HepG2 (cell line): ENCODE data around the gene IFNG. TPM values are rescaled to one million over a fixed set of nuclear protein-coding genes. Genes with fewer than 3 reads are reported as not detected.
A peak's percentile ranks its signal among the peaks of the same experiment; 100 is the strongest.

ENCODE experiments used
- ATAC-seq: fragments of 200-7000 bp; cut with Tn5 transposase; 3 replicates; pipeline ENCODE4 v1.9.1; 2020; ENCODE audit warnings: mild to moderate bottlenecking, moderate library complexity
- BruUV-seq: library from RNA; stranded (reverse); fragments of 400-500 nt; replicated peaks from 2 replicates; lab custom pipeline; 2021; lab: Mats Ljungman, UMichigan
- CTCF ChIA-PET: fragments of 300-600 bp; formaldehyde crosslinking; extraction: SDS; loops from one replicate; lab custom pipeline; 2021; ENCODE audit warnings: low total read pairs, inconsistent platforms, low intra/inter-chr PET ratio; lab: Yijun Ruan, JAX
- POLR2A ChIA-PET: fragments of 350-600 bp; sonication (Branson Sonifier 250); formaldehyde crosslinking; loops from one replicate; lab custom pipeline; 2020; ENCODE audit warnings: antibody characterized with exemption, inconsistent platforms; lab: Yijun Ruan, JAX
- DNase-seq: peaks from one replicate; pipeline ENCODE4 v3.0.0-alpha.2; 2015; ENCODE audit warnings: low spot score
- FAIRE-seq: peaks from 3 replicates; lab custom pipeline; 2011; peaks lifted over from hg19 to GRCh38; lab: Jason Lieb, UNC
- H2AFZ ChIP-seq: one replicate; pipeline ENCODE4 v1.6.1; 2011; ENCODE audit warnings: low read length, inconsistent platforms
- H3K27ac ChIP-seq: fragments of 300-600 bp; 3 replicates; pipeline ENCODE4 v1.8.0; 2011; ENCODE audit warnings: mixed run types, mild to moderate bottlenecking, mixed read lengths, low read length, inconsistent platforms; ENCODE audit not compliant: insufficient read depth; ENCODE audit errors: extremely low read length
- H3K27me3 ChIP-seq, 2 experiments: fragments of 200-600 bp in 1 of 2; 2 replicates in 1 of 2; 3 replicates in 1 of 2; pipeline versions ENCODE4 v1.6.0 to v1.8.0; 2011; ENCODE audit warnings: low read length in 2 of 2, mild to moderate bottlenecking in 2 of 2, moderate library complexity in 2 of 2, inconsistent platforms in 1 of 2; ENCODE audit not compliant: insufficient read depth in 2 of 2, control insufficient read depth in 1 of 2
- H3K36me3 ChIP-seq, 2 experiments: fragments of 200-600 bp in 1 of 2; replicated peaks in 1 of 2; 2 replicates in 1 of 2; 3 replicates in 1 of 2; pipeline versions ENCODE4 v1.5.1 to v1.8.0; 2011; ENCODE audit warnings: low read length in 2 of 2, inconsistent platforms in 1 of 2; ENCODE audit not compliant: insufficient read depth in 2 of 2, control insufficient read depth in 1 of 2
- H3K4me1 ChIP-seq: 2 replicates; pipeline ENCODE4 v1.5.1; 2012; ENCODE audit warnings: low read length, inconsistent platforms; ENCODE audit not compliant: insufficient read depth
- H3K4me2 ChIP-seq: 2 replicates; pipeline ENCODE4 v1.6.0; 2011; ENCODE audit warnings: low read depth, low read length, inconsistent platforms
- H3K4me3 ChIP-seq, 3 experiments: fragments of 200-600 bp in 1 of 3; sonication (generic), shearing (Covaris generic) in 1 of 3; replicated peaks in 1 of 3; 2 replicates each; pipeline ENCODE4 v1.5.1; 2011 to 2016; ENCODE audit warnings: low read length in 3 of 3, inconsistent platforms in 2 of 3, low read depth in 2 of 3, mild to moderate bottlenecking in 2 of 3, control low read depth in 1 of 3, mixed read lengths in 1 of 3; ENCODE audit not compliant: insufficient read depth in 1 of 3
- H3K79me2 ChIP-seq: one replicate; pipeline ENCODE4 v1.6.1; 2011; ENCODE audit warnings: low read length, inconsistent platforms; ENCODE audit not compliant: insufficient read depth
- H3K9ac ChIP-seq: 2 replicates; pipeline ENCODE4 v1.6.0; 2011; ENCODE audit warnings: mild to moderate bottlenecking, low read depth, low read length, inconsistent platforms; ENCODE audit not compliant: insufficient read depth
- H3K9me3 ChIP-seq: 2 replicates; pipeline ENCODE4 v1.5.1; 2012; ENCODE audit warnings: mild to moderate bottlenecking, low read length
- H4K20me1 ChIP-seq: 2 replicates; pipeline ENCODE4 v1.6.0; 2011; ENCODE audit warnings: inconsistent platforms, mild to moderate bottlenecking, low read length, moderate library complexity; ENCODE audit not compliant: insufficient read depth
- KIAA2018 ChIP-seq: sonication (generic); formaldehyde crosslinking; IDR thresholded peaks from 2 replicates; pipeline ENCODE4 v1.5.0; 2020; ENCODE audit warnings: mild to moderate bottlenecking, missing genetic modification reagents, borderline replicate concordance
- MAFF ChIP-seq: IDR thresholded peaks from 2 replicates; pipeline ENCODE4 v1.6.1; 2011; ENCODE audit warnings: low read depth, low read length, improper control_type of control experiment
- MAFK ChIP-seq, 2 experiments: IDR thresholded peaks in 1 of 2; conservative IDR thresholded peaks in 1 of 2; 2 replicates each; pipeline ENCODE4 v1.6.1; 2011; ENCODE audit warnings: improper control_type of control experiment in 2 of 2, low read length in 2 of 2
- NONO ChIP-seq, 2 experiments: fragments of 450-650 bp in 1 of 2; sonication (generic) in 1 of 2; formaldehyde crosslinking in 1 of 2; IDR thresholded peaks in 1 of 2; conservative IDR thresholded peaks in 1 of 2; 2 replicates each; pipeline versions ENCODE4 v1.6.1 to v1.8.0; 2017 to 2022; ENCODE audit warnings: mild to moderate bottlenecking in 1 of 2, missing genetic modification reagents in 1 of 2, moderate library complexity in 1 of 2
- WGBS: methylation state at CpG from one replicate; pipeline ENCODE4 v1.1.6; 2017; ENCODE audit warnings: low lambda C conversion rate; 5-methylcytosine and 5-hydroxymethylcytosine counted together
- in situ Hi-C: cut with HindIII; loops from 2 replicates; pipeline ENCODE4 v1.10.0; 2017; ENCODE audit warnings: low pct_unique_long_range_greater_than_20kb; ENCODE audit not compliant: extremely low pct_ligation_motif_present
- intact Hi-C: fragments of 100-400 bp; cut with micrococcal nuclease; formaldehyde crosslinking; loops from one replicate; pipeline ENCODE4 v1.10.0; 2022; ENCODE audit not compliant: unreplicated experiment
- polyA plus RNA-seq, 8 experiments: library from polyadenylated mRNA; depleted of rRNA in 3 of 8; stranded (reverse) in 7 of 8; unstranded in 1 of 8; fragments of >200 nt; fragmentation: Illumina TruSeq in 4 of 8; extraction: Trizol in 4 of 8; gene quantifications; 2 replicates each; pipeline versions ENCODE4 v1.2.1 to v1.2.3, GENCODE V29; 2011 to 2016; ENCODE audit warnings: low read depth in 4 of 8, missing spikeins in 1 of 8, mixed read lengths in 1 of 8; ENCODE audit not compliant: insufficient read depth in 1 of 8
- total RNA-seq, 5 experiments: library from RNA; depleted of rRNA; stranded (reverse); fragments of >200 nt; fragmentation: Illumina TruSeq; extraction: Trizol; gene quantifications; 2 replicates each; pipeline ENCODE4 v1.2.3, GENCODE V29; 2016; ENCODE audit warnings: low read depth in 1 of 5

IFNG gene
- total and polyA plus RNA-seq, 2 of the 13 experiments (the other 11 are each of a cell fraction or from before 2014, with no cell fraction given) = not detected

- TF ChIP-seq KIAA2018 (CRISPR knock-in tag) = no peak
Measured at GRCh38 chr12:68111995-68112394, 47.5 kb downstream of the IFNG start (continued).

- H3K9me3 ChIP-seq = no peaks in the 10 kb centered on the region
- H3K79me2 ChIP-seq = no peaks in the 10 kb centered on the region
- no peak overlapping the region for H3K27ac ChIP-seq
- no peak overlapping the region for H3K9ac ChIP-seq
- CTCF ChIA-PET = no interaction called here
- H3K36me3 ChIP-seq = no peaks in the 10 kb centered on the region
- intact Hi-C loops (no loop called here), in situ Hi-C loops (no loop called here)
- TF ChIP-seq NONO (IDR thresholded peaks at IDR 0.05) = no peak
- TF ChIP-seq NONO (CRISPR knock-in tag; conservative IDR thresholded peaks at IDR 0.05) = no peak
- peak; percentile 55; the same call in 1 of the 2 replicates for TF ChIP-seq MAFF
- peak; percentile 32 to 56; a peak in 2 of 4 replicates for TF ChIP-seq MAFK (conservative IDR thresholded peaks at IDR 0.05 in 1 of 2, IDR thresholded peaks at IDR 0.05 in 1 of 2; ENCODE audit: low read length in 2 of 2)
- 0% methylated on average over 1 of the region's 1 CpG for WGBS
- H2AFZ ChIP-seq = no peak overlapping the region
- FAIRE-seq = no peak
- H3K27me3 ChIP-seq = no peaks in the 10 kb centered on the region
- H3K4me2 ChIP-seq = no peak overlapping the region
- no peak for ATAC-seq
- no TSS peak for BruUV-seq
- POLR2A ChIA-PET = no interaction called here
- DNase-seq = no peak
- no peaks in the 10 kb centered on the region for H3K4me1 ChIP-seq
- H3K4me3 ChIP-seq = no peak overlapping the region
- H4K20me1 ChIP-seq = no peaks in the 10 kb centered on the region
Measured at GRCh38 chr12:68109444-68110217, 49.9 kb downstream of the IFNG start.
